ENCODE data around the gene UNC119.
"Not testable (repeated sequence)": the region's sequence is repeated elsewhere in the genome, so short reads cannot be mapped to it uniquely, and the experiment has no call there.

Gene UNC119

DNA sequence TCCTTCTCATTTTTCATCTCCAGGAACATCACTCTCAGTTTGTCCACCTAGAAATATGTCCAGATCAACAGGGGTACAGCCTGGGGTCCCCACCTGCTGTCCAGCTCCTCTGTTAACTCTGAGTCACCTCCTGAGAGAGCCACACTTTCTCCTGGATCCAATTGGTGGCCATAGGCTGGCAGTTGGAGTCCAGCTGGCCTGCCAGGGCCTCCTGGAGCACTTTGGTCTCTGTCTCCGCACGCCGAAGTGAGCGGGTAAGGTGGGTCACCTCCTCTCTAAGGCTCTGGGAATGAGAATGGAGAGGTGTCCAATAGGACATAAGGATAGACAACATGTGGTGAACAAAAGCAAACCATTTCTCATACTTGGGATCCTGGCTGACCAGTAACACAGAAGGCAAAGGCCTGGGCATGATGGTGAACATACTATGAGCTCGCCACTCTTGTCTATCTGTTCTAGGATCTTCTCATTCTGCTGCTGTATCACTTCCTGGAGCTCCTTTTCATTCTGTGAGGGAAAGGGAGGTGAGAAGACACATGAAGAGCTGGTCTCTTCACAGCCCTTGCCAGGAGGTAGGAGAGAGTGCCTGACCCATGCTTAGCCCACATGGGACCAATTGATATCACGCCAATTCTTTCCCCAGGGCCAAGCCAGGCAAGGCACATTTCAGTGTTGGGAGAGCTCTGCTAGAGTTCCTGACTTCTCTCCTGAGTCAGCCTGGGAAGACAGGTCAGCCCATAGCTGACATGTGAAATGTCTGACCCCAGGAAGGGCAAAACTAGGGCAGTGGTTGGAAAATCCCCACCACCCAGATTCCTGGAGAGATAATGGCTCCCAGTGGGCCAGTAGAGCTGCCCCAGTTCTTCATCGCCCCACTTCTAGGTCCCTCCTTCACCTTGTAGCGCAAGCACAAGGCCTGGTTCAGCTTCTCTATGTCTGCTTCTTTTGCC lies 26.1 kb upstream of the UNC119 start:
- no peaks in the 10 kb centered on the region for H3K9me3 ChIP-seq (ENCODE audit: low read length)
- no peaks in the 10 kb centered on the region for H3K4me1 ChIP-seq (ENCODE audit: insufficient read depth, low read length)
- H2AFZ ChIP-seq (ENCODE audit: low read depth, low read length) = no peak overlapping the region
- no peaks in the 10 kb centered on the region for H3K27me3 ChIP-seq (ENCODE audit: insufficient read depth, low read length)
- H3K36me3 ChIP-seq (ENCODE audit: insufficient read depth, low read length) = peaks cover 62% of the 10 kb centered on the region
- H3K4me3 ChIP-seq (ENCODE audit: low read length) = no peak overlapping the region

DNA sequence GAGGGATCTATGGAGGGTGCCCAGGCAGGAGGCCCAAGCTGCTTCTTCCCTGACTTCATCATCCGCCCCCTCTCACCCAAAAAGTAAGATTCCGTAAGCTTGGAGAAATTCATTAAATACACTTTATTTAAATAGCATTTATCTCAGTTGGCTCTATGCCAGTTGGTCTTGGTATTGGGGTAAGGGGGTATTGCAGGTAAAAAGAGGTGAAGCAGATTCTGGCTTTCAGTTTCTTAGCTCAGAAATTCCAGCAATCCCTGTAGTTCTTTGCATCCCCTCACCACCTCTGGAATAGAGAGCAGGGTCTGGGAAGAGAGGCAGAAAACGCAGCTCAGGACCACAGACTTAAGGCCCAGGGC lies 25.0 kb upstream of the UNC119 start:
- no peaks in the 10 kb centered on the region for H3K27me3 ChIP-seq (ENCODE audit: insufficient read depth, low read length)
- H3K4me1 ChIP-seq (ENCODE audit: insufficient read depth, low read length) = peaks cover 1% of the 10 kb centered on the region
- no peaks in the 10 kb centered on the region for H3K9me3 ChIP-seq (ENCODE audit: low read length)
- no peak overlapping the region for H3K4me3 ChIP-seq (ENCODE audit: low read length)
- peaks cover 51% of the 10 kb centered on the region for H3K36me3 ChIP-seq (ENCODE audit: insufficient read depth, low read length)
- H2AFZ ChIP-seq (ENCODE audit: low read depth, low read length) = no peak overlapping the region

DNA sequence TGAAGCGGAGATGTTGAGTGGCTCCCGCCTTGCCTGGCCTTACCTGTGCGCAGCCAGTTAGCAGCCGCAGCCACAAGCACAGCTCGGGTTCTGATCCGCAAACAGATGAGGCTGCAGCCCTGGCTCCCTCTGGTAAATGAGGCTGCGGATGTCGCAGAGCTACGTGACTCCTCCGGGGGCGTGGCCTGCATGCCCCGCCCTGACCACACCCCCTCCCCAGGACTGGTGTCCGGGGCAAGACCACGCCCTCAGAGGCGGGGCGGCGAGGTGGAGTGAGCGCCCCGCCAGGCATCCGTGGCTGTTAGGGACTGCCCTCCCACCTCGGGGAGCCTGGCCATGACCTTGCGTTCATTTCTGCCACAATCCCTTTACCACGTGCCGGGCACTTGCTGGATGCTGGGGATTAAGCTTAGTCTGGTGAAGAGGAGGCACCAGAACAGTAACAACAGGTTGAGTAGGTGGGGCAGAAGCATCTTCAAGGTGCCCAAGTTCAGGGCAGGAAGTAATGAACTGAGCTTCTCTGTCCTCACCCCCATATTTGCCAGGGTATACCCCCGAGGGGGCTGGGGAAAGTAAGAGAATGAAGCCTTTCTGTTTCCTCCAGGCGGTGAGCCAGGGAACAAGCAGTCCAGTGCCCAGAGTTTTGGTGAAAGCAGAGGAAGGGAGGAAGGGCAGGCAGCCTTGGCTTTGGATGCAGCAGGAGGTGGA lies 24.5 kb upstream of the UNC119 start, which contains the start of gene ALDOC:
ALDOC (minus strand) TSS at position 138 of the 708 bp plus-strand sequence. CDS start 1,363 bp downstream, outside the sequence.
- Histone ChIP-seq H3K4me1 (ENCODE audit: insufficient read depth, low read length) (peaks cover 6% of the 10 kb centered on the region), H3K9me3 (ENCODE audit: low read length) (no peaks in the 10 kb centered on the region), H3K4me3 (ENCODE audit: low read length) (no peak within 1 kb of the TSS), H3K27me3 (ENCODE audit: insufficient read depth, low read length) (no peaks in the 10 kb centered on the region), H3K36me3 (ENCODE audit: insufficient read depth, low read length) (peaks cover 46% of the 10 kb centered on the region), H2AFZ (ENCODE audit: low read depth, low read length) (no peak within 1 kb of the TSS)

DNA sequence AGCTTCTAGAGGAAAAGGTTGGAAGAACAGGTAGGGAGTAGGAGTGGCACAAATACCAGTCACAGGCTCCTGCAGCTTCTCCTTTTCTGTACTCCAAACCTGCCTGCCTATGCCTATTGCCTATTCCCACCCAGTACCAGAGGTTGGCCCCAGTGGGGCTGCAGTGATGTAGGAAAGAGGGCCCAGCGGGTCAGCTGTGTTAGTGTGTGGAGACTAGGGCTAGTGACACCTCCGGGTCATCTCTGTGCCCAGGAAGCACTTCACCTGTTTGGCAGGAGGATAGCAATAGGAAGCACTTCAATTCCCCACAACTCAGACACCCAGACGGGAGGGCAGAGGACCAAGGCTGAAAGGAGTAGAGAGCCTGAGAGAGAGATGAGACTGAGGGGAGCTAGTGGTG lies 23.6 kb upstream of the UNC119 start:
- H2AFZ ChIP-seq (ENCODE audit: low read depth, low read length); H3K27me3 ChIP-seq (ENCODE audit: insufficient read depth, low read length); H3K4me1 ChIP-seq (ENCODE audit: insufficient read depth, low read length); H3K9me3 ChIP-seq (ENCODE audit: low read length); H3K4me3 ChIP-seq (ENCODE audit: low read length): not testable (repeated sequence)
- peaks cover 42% of the 10 kb centered on the region for H3K36me3 ChIP-seq (ENCODE audit: insufficient read depth, low read length)

DNA sequence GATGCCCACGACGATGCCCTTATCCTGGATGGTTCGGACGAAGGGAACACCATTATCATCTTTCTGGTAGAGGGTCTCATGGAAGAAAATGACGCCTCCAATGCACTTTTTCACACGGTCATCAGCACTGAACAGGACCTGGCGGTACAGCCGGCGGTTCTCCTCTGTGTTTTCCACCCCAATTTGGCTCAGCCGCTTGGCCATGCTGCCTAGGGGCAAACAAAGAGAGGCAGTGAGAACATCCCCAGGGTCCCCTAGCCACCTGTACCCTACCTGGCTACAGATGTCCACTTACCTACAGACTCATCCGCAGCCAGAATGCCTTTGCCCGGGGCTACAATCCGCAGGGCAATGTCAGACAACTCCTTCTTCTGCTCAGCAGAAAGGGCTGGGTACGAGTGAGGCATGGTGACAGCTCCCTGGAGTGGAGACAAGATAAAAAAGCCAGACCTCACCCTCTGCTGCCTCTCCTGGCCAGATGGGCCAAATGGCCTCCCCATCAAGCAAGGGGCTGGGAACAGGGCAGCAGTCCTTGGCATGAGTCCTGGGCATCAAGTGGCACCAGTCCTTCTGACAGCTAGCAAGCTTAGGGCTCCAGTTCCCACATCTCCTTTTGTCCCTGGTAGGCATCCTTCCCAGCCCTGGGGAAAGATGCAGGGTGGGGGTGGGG lies 22.8 kb upstream of the UNC119 start:
- peaks cover 35% of the 10 kb centered on the region for H3K36me3 ChIP-seq (ENCODE audit: insufficient read depth, low read length)
- H3K4me3 ChIP-seq (ENCODE audit: low read length) = no peak overlapping the region
- H3K27me3 ChIP-seq (ENCODE audit: insufficient read depth, low read length) = no peaks in the 10 kb centered on the region
- H3K9me3 ChIP-seq (ENCODE audit: low read length) = no peaks in the 10 kb centered on the region
- peaks cover 8% of the 10 kb centered on the region for H3K4me1 ChIP-seq (ENCODE audit: insufficient read depth, low read length)
- H2AFZ ChIP-seq (ENCODE audit: low read depth, low read length) = no peak overlapping the region

DNA sequence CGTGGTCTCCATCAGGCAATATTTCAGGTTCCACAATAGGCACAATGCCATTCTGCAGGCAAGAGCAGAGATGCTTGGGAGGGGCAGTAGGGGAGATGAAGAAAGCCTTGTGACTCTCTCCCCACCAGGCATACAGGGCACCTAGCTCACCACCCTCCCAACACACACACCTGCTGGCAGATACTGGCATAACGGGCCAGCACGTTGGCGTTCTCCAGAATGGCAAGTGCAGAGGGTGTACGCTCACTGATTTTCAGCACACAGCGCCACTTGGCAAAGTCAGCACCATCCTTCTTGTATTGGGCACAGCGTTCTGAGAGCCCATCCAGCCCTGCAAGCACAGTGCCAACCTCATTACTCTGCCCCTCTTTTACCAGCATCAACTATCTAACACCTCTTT lies 22.1 kb upstream of the UNC119 start:
- Histone ChIP-seq H2AFZ (ENCODE audit: low read depth, low read length) (no peak overlapping the region), H3K9me3 (ENCODE audit: low read length) (no peaks in the 10 kb centered on the region), H3K36me3 (ENCODE audit: insufficient read depth, low read length) (peaks cover 28% of the 10 kb centered on the region)

DNA sequence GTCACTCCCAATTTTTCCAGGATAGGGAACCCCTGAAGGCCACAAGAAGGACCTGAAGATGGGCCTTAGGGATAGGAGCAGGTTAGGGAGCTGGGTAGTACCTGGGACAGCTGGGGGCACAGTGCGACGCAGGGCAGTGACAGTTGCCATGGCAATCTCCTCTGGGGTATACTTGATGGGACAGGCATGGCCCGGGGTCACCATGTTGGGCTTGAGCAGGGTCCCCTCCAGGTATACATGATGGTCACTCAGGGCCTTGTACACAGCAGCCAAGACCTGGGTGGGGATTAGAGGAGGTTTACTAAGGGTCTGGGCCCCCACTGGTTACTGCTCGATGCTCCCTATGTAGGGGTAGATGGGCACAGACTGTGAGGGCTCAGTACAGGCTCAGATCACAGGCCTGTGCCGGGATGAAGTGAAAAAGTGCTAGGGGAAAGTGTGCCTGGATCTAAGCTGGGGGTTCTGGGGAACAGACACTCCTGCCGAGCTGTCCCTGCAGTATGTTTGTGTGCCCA lies 21.6 kb upstream of the UNC119 start:
- no peaks in the 10 kb centered on the region for H3K27me3 ChIP-seq (ENCODE audit: insufficient read depth, low read length)
- no peak overlapping the region for H2AFZ ChIP-seq (ENCODE audit: low read depth, low read length)
- no peaks in the 10 kb centered on the region for H3K9me3 ChIP-seq (ENCODE audit: low read length)
- peaks cover 10% of the 10 kb centered on the region for H3K4me1 ChIP-seq (ENCODE audit: insufficient read depth, low read length)
- peaks cover 23% of the 10 kb centered on the region for H3K36me3 ChIP-seq (ENCODE audit: insufficient read depth, low read length)
- H3K4me3 ChIP-seq (ENCODE audit: low read length) = no peak overlapping the region

More for the DNA sequence above, 22.1 kb upstream of the UNC119 start:
- H3K4me3 ChIP-seq (ENCODE audit: low read length) = no peak overlapping the region
- H3K4me1 ChIP-seq (ENCODE audit: insufficient read depth, low read length) = peaks cover 10% of the 10 kb centered on the region
- no peaks in the 10 kb centered on the region for H3K27me3 ChIP-seq (ENCODE audit: insufficient read depth, low read length)

DNA sequence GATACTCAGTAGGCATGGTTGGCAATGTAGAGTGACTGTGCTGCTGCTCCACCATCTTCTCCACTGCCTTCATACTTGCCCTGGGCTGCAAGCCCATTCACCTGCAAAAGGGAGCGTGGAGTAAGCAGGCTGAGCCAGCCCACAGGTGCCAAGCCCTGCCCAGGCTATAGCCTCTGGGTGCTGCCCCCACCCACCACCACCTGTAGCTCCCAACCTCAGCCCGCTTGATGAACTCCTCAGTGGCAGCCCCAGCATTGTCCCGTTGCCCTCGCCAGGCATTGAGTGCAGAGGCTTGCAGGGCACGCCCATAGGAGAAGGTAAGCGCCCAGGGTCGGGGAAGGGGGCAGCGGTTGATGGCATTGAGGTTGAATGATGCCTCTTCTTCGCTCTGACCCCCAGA lies 21.1 kb upstream of the UNC119 start:
- Histone ChIP-seq H3K9me3 (ENCODE audit: low read length) (no peaks in the 10 kb centered on the region), H2AFZ (ENCODE audit: low read depth, low read length) (no peak overlapping the region), H3K36me3 (ENCODE audit: insufficient read depth, low read length) (peaks cover 18% of the 10 kb centered on the region), H3K27me3 (ENCODE audit: insufficient read depth, low read length) (no peaks in the 10 kb centered on the region), H3K4me1 (ENCODE audit: insufficient read depth, low read length) (peaks cover 10% of the 10 kb centered on the region), H3K4me3 (ENCODE audit: low read length) (no peak overlapping the region)

DNA sequence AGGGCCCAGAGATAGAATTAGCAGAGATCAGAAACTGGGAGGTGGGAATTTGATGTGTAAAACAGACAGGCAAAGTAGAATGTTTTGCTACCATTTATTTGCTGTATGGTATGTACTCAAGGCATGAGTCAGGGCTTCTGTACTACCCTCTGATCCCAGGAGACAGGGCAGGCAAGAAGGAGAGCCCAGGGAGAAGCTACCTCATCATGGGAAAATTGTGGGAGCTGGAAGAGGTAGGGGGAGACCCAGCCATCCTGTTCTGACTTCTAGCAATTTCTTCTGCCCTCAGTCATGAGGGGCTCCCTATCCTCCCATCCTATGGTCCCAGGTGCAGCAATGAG lies 20.6 kb upstream of the UNC119 start:
- H3K27me3 ChIP-seq (ENCODE audit: insufficient read depth, low read length) = no peaks in the 10 kb centered on the region
- peaks cover 10% of the 10 kb centered on the region for H3K4me1 ChIP-seq (ENCODE audit: insufficient read depth, low read length)
- H3K36me3 ChIP-seq (ENCODE audit: insufficient read depth, low read length) = peaks cover 13% of the 10 kb centered on the region
- H2AFZ ChIP-seq (ENCODE audit: low read depth, low read length) = no peak overlapping the region
- no peak overlapping the region for H3K4me3 ChIP-seq (ENCODE audit: low read length)
- H3K9me3 ChIP-seq (ENCODE audit: low read length) = no peaks in the 10 kb centered on the region

DNA sequence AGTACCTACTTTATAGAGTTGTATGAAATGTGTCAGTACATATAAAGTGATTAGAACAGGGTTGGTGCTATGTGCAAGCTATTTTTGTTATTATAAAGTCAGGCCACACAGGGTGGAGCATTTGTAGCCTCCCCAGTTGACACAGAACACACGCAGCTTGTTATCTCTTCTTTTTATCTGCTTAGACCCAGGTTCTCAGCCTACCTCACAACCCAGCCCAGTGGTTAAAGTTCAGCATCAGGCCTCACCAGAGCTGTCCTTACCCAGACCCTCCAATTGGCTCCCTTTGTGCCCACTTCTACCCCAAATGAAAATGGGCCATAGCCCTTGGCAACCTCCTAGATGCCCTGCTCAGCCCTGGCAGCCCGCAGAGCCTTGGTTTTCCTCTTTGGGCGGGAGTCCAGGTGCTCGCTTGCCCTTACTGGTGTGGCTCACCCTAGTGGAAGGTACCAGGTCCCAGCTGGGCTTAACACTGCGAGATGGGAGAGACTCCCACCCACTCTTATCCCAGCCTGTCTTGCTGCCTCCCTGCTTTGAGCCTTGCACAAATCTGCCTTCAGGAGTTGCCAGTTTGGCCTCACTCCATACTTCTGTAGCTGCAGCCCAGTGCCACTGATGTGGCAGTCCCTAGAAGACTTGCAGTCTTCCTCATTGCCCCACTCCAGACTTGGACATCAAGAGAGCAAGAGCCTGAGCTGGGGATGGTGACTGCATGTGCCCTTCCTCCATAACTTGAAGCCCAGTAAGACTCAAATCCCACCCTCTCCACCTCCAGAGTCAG lies 20.0 kb upstream of the UNC119 start:
- Histone ChIP-seq H3K4me3 (ENCODE audit: low read length) (peak overlapping the region; percentile 88), H3K36me3 (ENCODE audit: insufficient read depth, low read length) (peaks cover 7% of the 10 kb centered on the region), H2AFZ (ENCODE audit: low read depth, low read length) (peak overlapping the region; percentile 95), H3K9me3 (ENCODE audit: low read length) (no peaks in the 10 kb centered on the region), H3K27me3 (ENCODE audit: insufficient read depth, low read length) (no peaks in the 10 kb centered on the region), H3K4me1 (ENCODE audit: insufficient read depth, low read length) (peaks cover 10% of the 10 kb centered on the region)

DNA sequence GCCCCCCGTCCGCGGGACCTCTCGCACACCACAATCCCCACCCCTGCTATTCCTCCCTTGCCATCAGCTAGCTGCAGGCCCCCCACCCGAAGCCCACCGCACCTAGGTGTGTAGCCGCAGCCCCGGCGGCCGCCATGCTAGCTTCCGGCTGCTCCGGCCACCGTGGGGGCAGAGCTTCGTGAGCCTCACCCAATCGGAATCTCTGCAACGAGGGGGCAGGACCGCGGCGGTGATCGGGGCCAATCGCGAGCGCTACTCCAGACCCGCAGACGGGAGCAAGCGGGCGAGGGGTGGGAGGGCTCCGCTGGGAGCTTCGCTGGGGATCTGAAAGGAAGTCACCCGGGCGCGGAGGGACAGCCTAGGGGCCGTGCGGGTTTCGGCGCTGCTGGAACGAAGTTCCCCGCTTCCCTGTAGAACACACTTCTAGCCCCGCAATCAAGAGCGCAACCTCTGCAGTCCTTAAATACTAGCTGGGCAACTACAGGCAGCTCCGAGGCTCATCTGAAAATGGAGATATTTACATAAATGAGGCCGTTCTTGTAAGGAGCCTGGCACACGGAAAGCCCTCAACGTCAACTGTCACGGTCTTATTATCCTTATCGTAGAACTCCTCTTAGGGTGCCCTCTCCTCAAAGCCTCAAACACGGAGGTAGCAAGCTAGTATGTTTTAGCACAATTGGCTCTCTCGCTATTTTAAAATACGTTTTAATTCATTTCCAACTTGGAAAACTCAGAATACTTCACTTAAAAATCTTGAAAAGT lies 19.1 kb upstream of the UNC119 start, which contains the start of gene PIGS:
PIGS (minus strand) TSS at position 164 of the 762 bp plus-strand sequence; CDS start at position 136, 28 bp downstream.
- Histone ChIP-seq H3K36me3 (ENCODE audit: insufficient read depth, low read length) (no peaks in the 10 kb centered on the region), H3K4me1 (ENCODE audit: insufficient read depth, low read length) (peaks cover 10% of the 10 kb centered on the region), H3K9me3 (ENCODE audit: low read length) (no peaks in the 10 kb centered on the region), H3K27me3 (ENCODE audit: insufficient read depth, low read length) (no peaks in the 10 kb centered on the region), H3K4me3 (ENCODE audit: low read length) (peak within 1 kb of the TSS; percentile 88), H2AFZ (ENCODE audit: low read depth, low read length) (peak within 1 kb of the TSS; percentile 95)

All from neuron (in vitro differentiated cells).